GM12892 (cell line): Measurements from ENCODE around the gene C3orf20.

Experiments used
- POLR2AphosphoS5 ChIP-seq: IDR thresholded peaks from 2 replicates; pipeline ENCODE4 v1.6.1; 2011; ENCODE audit warnings: low read depth, low read length, control low read depth
- TAF1 ChIP-seq: IDR thresholded peaks from 2 replicates; pipeline ENCODE4 v1.6.1; 2011; ENCODE audit warnings: low read depth, mild to moderate bottlenecking, control low read depth, low read length, borderline replicate concordance

GRCh38 chr3:14651440-14652251, 23.3 kb upstream of the C3orf20 start, which contains the start of gene CCDC174:
- TF ChIP-seq TAF1 (peak; percentile 92), POLR2AphosphoS5 (peak; percentile 98)
